ENCODE measurements around the gene RGL3. TPM values are rescaled to one million over a fixed set of nuclear protein-coding genes. Genes with fewer than 3 reads are reported as not detected.
A peak's percentile ranks its signal among the peaks of the same experiment; 100 is the strongest.

Gene RGL3
- total RNA-seq, 1 experiment from 2014 or later, result 65.9 TPM

DNA sequence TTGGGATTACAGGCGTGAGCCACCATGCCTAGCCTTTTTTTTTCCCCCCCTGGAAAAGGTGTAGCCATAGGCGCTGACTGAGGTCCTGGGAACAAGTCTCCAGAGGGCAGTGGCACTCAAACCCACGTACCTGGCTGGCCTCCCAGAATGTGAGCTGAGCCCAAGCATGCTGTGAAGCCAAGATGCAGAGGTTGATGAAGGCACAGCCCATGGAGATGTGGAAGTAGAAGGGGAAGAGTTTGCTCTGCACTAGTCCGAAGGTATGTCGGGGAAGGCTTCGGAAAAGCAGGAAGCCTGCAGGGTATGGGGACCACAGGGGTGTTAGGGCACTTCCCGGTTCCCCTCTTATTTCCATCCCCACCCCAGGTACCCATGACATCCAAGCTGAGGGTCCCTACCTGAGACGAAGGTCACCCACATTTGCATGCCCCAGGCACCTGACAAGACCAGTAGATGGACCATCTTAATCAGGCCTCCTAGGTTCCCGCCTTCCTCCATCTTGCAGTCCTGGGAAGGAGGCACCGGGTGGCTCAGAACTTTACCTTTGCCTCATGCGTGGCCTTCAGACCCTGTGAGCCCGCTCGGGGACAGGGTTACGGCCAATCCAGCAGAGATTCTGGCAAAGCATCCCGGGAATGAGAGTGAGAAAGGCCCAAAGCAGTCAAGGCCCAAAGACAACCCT lies 73.9 kb downstream of the RGL3 start:
- Histone ChIP-seq H3K4me2 (ENCODE audit: insufficient read depth, insufficient read length, low read length) (peak overlapping the region; percentile 34), H3K23me2 (ENCODE audit: insufficient read length, low read depth, low read length, poor library complexity, severe bottlenecking) (peaks cover 8% of the 10 kb centered on the region), H2BK12ac (ENCODE audit: insufficient read length, low read depth, low read length) (no peak overlapping the region), H3K9me3 (ENCODE audit: control insufficient read depth, low read depth, low read length) (no peaks in the 10 kb centered on the region), H3K4ac (ENCODE audit: low read depth, low read length) (no peak overlapping the region), H2BK120ac (ENCODE audit: low read depth, low read length, poor library complexity, severe bottlenecking) (no peak overlapping the region), H3K23ac (ENCODE audit: insufficient read length, low read depth, low read length) (no peak overlapping the region), H3K79me1 (ENCODE audit: insufficient read depth, low read depth, low read length, poor library complexity, severe bottlenecking) (no peaks in the 10 kb centered on the region), H4K5ac (ENCODE audit: insufficient read length, low read depth, low read length) (no peak overlapping the region), H3K4me1 (ENCODE audit: insufficient read depth, low read length) (no peaks in the 10 kb centered on the region; the same call in 1 of the 2 replicates), H3K27me3 (ENCODE audit: insufficient read depth, low read length) (no peaks in the 10 kb centered on the region), H2AFZ (ENCODE audit: low read length) (no peak overlapping the region), H2BK20ac (ENCODE audit: low read depth, low read length, poor library complexity, severe bottlenecking) (no peak overlapping the region), H4K20me1 (ENCODE audit: control insufficient read depth, insufficient read depth, insufficient read length) (no peaks in the 10 kb centered on the region), H3K14ac (ENCODE audit: insufficient read depth, low read length) (no peak overlapping the region), H2BK15ac (ENCODE audit: low read depth, low read length) (no peak overlapping the region), H4K91ac (ENCODE audit: insufficient read length, low read depth, low read length) (no peak overlapping the region), H3K18ac (ENCODE audit: insufficient read length, low read depth, low read length) (no peak overlapping the region), H3K56ac (ENCODE audit: insufficient read length, low read depth, low read length) (no peak overlapping the region), H3T11ph (ENCODE audit: low read length) (no peak overlapping the region), H3K27ac (ENCODE audit: insufficient read length, low read depth, low read length) (no peak overlapping the region), H2AK5ac (ENCODE audit: insufficient read length, low read length) (no peak overlapping the region), H4K8ac (replicated peaks; ENCODE audit: insufficient read length, low read depth, low read length) (no peak overlapping the region), H2BK5ac (ENCODE audit: insufficient read length, low read length) (no peak overlapping the region), H3K79me2 (ENCODE audit: insufficient read depth, low read length) (no peaks in the 10 kb centered on the region), H3K9ac (ENCODE audit: extremely low read depth, insufficient read length, low read length) (peak overlapping the region; percentile 55)
- TF ChIP-seq, protein P1, sequence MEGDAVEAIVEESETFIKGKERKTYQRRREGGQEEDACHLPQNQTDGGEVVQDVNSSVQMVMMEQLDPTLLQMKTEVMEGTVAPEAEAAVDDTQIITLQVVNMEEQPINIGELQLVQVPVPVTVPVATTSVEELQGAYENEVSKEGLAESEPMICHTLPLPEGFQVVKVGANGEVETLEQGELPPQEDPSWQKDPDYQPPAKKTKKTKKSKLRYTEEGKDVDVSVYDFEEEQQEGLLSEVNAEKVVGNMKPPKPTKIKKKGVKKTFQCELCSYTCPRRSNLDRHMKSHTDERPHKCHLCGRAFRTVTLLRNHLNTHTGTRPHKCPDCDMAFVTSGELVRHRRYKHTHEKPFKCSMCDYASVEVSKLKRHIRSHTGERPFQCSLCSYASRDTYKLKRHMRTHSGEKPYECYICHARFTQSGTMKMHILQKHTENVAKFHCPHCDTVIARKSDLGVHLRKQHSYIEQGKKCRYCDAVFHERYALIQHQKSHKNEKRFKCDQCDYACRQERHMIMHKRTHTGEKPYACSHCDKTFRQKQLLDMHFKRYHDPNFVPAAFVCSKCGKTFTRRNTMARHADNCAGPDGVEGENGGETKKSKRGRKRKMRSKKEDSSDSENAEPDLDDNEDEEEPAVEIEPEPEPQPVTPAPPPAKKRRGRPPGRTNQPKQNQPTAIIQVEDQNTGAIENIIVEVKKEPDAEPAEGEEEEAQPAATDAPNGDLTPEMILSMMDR (conservative IDR thresholded peaks at IDR 0.05), result no peak
- peak overlapping the region; percentile 93 to 94 for H3K4me3 Mint-ChIP-seq
- peaks cover 3 to 7% of the 10 kb centered on the region in 2 experiments; a peak in 3 of 5 replicates for H3K9me3 Mint-ChIP-seq
- H3K36me3 Mint-ChIP-seq (ENCODE audit: insufficient read depth in 1 of 3, low read depth in 3 of 3), result peaks cover 0 to 15% (median 13%) of the 10 kb centered on the region in 3 experiments; a peak in 5 of 7 replicates
- H3K27ac Mint-ChIP-seq, result peak overlapping the region in 1 of 3 experiments; percentile 96; a peak in 2 of 7 replicates
- H3K4me1 Mint-ChIP-seq, result peaks cover 16 to 19% of the 10 kb centered on the region in 2 experiments
- H3K27me3 Mint-ChIP-seq (ENCODE audit: low read depth), result peaks cover 5% of the 10 kb centered on the region
- no CpG with 5 or more reads among the region's 15 CpGs for WGBS (ENCODE audit: extremely low coverage, insufficient read length, low lambda C conversion rate)
- no peak for DNase-seq

Other genes with a start within 250 kb of the RGL3 start
- gene KANK2, start 221.8 kb downstream of the RGL3 start, total RNA-seq (2021), result 42.0 and 44.0 TPM in 2 replicates
- not detected in 2 replicates for gene ANGPTL8, start 179.7 kb downstream of the RGL3 start, total RNA-seq (2021)
- 57.9 and 59.4 TPM in 2 replicates for gene DOCK6, start 156.8 kb downstream of the RGL3 start, total RNA-seq (2021)
- gene TSPAN16, start 123.2 kb downstream of the RGL3 start, total RNA-seq (2021), result not detected in 2 replicates
- gene RAB3D, start 79.7 kb downstream of the RGL3 start, total RNA-seq (2021), result 29.4 and 32.8 TPM in 2 replicates
- 69.7 and 73.1 TPM in 2 replicates for gene TMEM205, start 73.0 kb downstream of the RGL3 start, total RNA-seq (2021)
- gene CCDC159, start 72.8 kb downstream of the RGL3 start, total RNA-seq (2021), result 5.7 and 5.8 TPM in 2 replicates
- 6.1 and 8.0 TPM in 2 replicates for gene PLPPR2, start 63.9 kb downstream of the RGL3 start, total RNA-seq (2021)
- 3.8 and 5.2 TPM in 2 replicates for gene SWSAP1, start 44.6 kb downstream of the RGL3 start, total RNA-seq (2021)
- gene EPOR, start 35.0 kb downstream of the RGL3 start, total RNA-seq (2021), result 8.9 and 9.3 TPM in 2 replicates
- 2.2 and 2.5 TPM in 2 replicates for gene ODAD3, start 15.8 kb upstream of the RGL3 start, total RNA-seq (2021)
- gene PRKCSH, start 16.3 kb upstream of the RGL3 start, total RNA-seq (2021), result 431 and 437 TPM in 2 replicates
- gene ELAVL3, start 61.7 kb upstream of the RGL3 start, total RNA-seq (2021), result 1.2 and 1.4 TPM in 2 replicates
- 9.1 and 11.6 TPM in 2 replicates for gene ZNF653, start 86.5 kb upstream of the RGL3 start, total RNA-seq (2021)
- 40.0 and 42.4 TPM in 2 replicates for gene ECSIT, start 109.8 kb upstream of the RGL3 start, total RNA-seq (2021)
- gene CNN1, start 119.5 kb upstream of the RGL3 start, total RNA-seq (2021), result 15.7 and 17.9 TPM in 2 replicates
- gene ELOF1, start 139.9 kb upstream of the RGL3 start, total RNA-seq (2021), result 84.9 and 88.6 TPM in 2 replicates
- gene ACP5, start 158.3 kb upstream of the RGL3 start, total RNA-seq (2021), result 2.3 and 4.0 TPM in 2 replicates
- gene ZNF627, start 178.2 kb upstream of the RGL3 start, total RNA-seq (2021), result 12.2 and 12.8 TPM in 2 replicates

Data from H9 (cell line).